ENCODE results near the gene ITIH2. TPM values are rescaled to one million over a fixed set of nuclear protein-coding genes. Genes with fewer than 3 reads are reported as not detected.

The ITIH2 gene
- polyA plus RNA-seq, 3 donors, result not detected

GRCh38 chr10:7665767-7666166 is 37.3 kb upstream of the ITIH2 start:
- Mint-ChIP-seq H3K9me3 (peaks cover 0 to 8% (median 6%) of the 10 kb centered on the region in 7 donors), H3K4me3 (peak overlapping the region in 1 of 2 donors; percentile 80), H3K27me3 (ENCODE audit: low read depth in 3 of 3) (peaks cover 49 to 79% (median 61%) of the 10 kb centered on the region in 3 donors), H3K36me3 (peaks cover 0 to 2% of the 10 kb centered on the region in 2 donors), H3K27ac (no peak overlapping the region), H3K4me1 (peaks cover 11% of the 10 kb centered on the region)
- no peak overlapping the region for H3K27ac ChIP-seq (ENCODE audit: low read depth in 1 of 2, low read length in 2 of 2)
- peaks cover 63 to 81% of the 10 kb centered on the region in 2 donors for H3K27me3 ChIP-seq (ENCODE audit: control insufficient read depth in 2 of 2, insufficient read depth in 2 of 2, low read length in 2 of 2)
- no peak overlapping the region for H3K4me2 ChIP-seq (replicated peaks; ENCODE audit: extremely low read depth, low read length, poor library complexity, severe bottlenecking)
- no peak overlapping the region for H3K4me3 ChIP-seq (replicated peaks in 1 of 3; ENCODE audit: low read depth in 2 of 3, low read length in 3 of 3)
- no peaks in the 10 kb centered on the region for H3K36me3 ChIP-seq (replicated peaks in 1 of 2; ENCODE audit: control insufficient read depth in 1 of 2, insufficient read depth in 2 of 2, low read length in 2 of 2)
- peaks cover 0 to 15% of the 10 kb centered on the region in 2 donors for H3K9me3 ChIP-seq (replicated peaks in 1 of 2; ENCODE audit: control insufficient read depth in 1 of 2, insufficient read depth in 1 of 2, low read length in 2 of 2)
- no peaks in the 10 kb centered on the region for H4K20me1 ChIP-seq (ENCODE audit: insufficient read depth, low read length)
- H3K9ac ChIP-seq (ENCODE audit: insufficient read depth, low read length, poor library complexity, severe bottlenecking), result no peak overlapping the region
- no peaks in the 10 kb centered on the region for H3K79me2 ChIP-seq (ENCODE audit: insufficient read depth, low read length)
- WGBS (ENCODE audit: insufficient coverage), result 60% methylated on average over 1 of the region's 6 CpGs
- TF ChIP-seq, protein P1, sequence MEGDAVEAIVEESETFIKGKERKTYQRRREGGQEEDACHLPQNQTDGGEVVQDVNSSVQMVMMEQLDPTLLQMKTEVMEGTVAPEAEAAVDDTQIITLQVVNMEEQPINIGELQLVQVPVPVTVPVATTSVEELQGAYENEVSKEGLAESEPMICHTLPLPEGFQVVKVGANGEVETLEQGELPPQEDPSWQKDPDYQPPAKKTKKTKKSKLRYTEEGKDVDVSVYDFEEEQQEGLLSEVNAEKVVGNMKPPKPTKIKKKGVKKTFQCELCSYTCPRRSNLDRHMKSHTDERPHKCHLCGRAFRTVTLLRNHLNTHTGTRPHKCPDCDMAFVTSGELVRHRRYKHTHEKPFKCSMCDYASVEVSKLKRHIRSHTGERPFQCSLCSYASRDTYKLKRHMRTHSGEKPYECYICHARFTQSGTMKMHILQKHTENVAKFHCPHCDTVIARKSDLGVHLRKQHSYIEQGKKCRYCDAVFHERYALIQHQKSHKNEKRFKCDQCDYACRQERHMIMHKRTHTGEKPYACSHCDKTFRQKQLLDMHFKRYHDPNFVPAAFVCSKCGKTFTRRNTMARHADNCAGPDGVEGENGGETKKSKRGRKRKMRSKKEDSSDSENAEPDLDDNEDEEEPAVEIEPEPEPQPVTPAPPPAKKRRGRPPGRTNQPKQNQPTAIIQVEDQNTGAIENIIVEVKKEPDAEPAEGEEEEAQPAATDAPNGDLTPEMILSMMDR (IDR thresholded peaks at IDR 0.05), result no peak
- intact Hi-C loops (cut with micrococcal nuclease), result no loop called here
- DNase-seq, result no peak
- H3K4me1 ChIP-seq (ENCODE audit: control insufficient read depth in 1 of 2, insufficient read depth in 2 of 2, low read length in 2 of 2), result peaks cover 4% of the 10 kb centered on the region in 2 donors
- H2AFZ ChIP-seq (ENCODE audit: insufficient read depth, low read depth, low read length, poor library complexity, severe bottlenecking), result no peak overlapping the region

DNA sequence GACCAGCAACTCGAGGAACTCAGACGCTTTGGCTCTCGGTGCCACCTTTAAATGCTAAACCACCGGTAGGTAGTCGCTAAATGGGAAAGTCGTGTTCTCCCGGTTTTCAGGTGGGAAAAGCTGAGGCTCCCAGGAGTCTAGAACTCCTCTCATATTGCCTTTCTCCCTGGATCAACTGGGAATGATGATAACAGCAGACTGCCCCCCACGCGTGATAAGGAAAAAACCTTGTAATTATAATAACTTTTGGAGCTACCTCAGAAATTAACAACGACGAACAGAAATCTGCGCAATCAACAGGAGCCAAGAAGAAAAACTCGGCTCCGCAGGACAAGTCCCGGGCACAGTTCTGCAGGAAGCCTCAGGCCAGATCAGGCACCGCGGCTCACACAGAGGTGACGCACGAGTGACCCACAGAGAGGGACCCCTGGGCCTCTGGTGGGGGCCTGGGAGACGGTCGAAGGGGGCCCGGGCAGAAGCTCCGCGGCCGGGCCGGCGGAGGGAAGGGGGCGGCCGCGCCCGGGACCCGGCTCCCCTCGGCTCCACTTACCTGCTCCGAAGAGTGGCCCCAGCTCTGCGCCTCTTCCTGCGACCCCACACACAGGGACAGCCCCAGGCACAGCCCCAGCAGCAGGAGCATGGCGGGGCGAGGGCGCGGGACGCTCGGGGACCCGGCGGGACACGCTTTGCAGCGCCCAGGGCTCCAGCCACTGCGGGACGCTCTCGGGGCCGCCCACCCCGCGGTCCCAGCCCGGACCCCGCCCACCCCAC is 36.7 kb upstream of the ITIH2 start, which contains the start of gene ITIH5:
ITIH5 (minus strand) TSS at position 714 of the 771 bp plus-strand sequence; CDS start at position 640, 74 bp downstream.
- peaks cover 11% of the 10 kb centered on the region for H3K4me1 Mint-ChIP-seq
- peak within 1 kb of the TSS; percentile 62 to 80 for H3K4me3 Mint-ChIP-seq
- Histone ChIP-seq H3K36me3 (replicated peaks in 1 of 2; ENCODE audit: control insufficient read depth in 1 of 2, insufficient read depth in 2 of 2, low read length in 2 of 2) (no peaks in the 10 kb centered on the region), H3K4me2 (replicated peaks; ENCODE audit: extremely low read depth, low read length, poor library complexity, severe bottlenecking) (peak within 1 kb of the TSS; percentile 54), H3K27me3 (ENCODE audit: control insufficient read depth in 2 of 2, insufficient read depth in 2 of 2, low read length in 2 of 2) (peaks cover 60 to 82% of the 10 kb centered on the region in 2 donors), H3K27ac (ENCODE audit: low read depth in 1 of 2, low read length in 2 of 2) (no peak within 1 kb of the TSS), H2AFZ (ENCODE audit: insufficient read depth, low read depth, low read length, poor library complexity, severe bottlenecking) (peak within 1 kb of the TSS; percentile 6), H3K4me3 (replicated peaks in 1 of 3; ENCODE audit: low read depth in 2 of 3, low read length in 3 of 3) (peak within 1 kb of the TSS in 1 of 3 experiments; percentile 28), H3K9me3 (replicated peaks in 1 of 2; ENCODE audit: control insufficient read depth in 1 of 2, insufficient read depth in 1 of 2, low read length in 2 of 2) (peaks cover 0 to 15% of the 10 kb centered on the region in 2 donors), H3K4me1 (ENCODE audit: control insufficient read depth in 1 of 2, insufficient read depth in 2 of 2, low read length in 2 of 2) (peaks cover 4% of the 10 kb centered on the region in 2 donors), H3K79me2 (ENCODE audit: insufficient read depth, low read length) (no peaks in the 10 kb centered on the region), H3K9ac (ENCODE audit: insufficient read depth, low read length, poor library complexity, severe bottlenecking) (no peak within 1 kb of the TSS), H4K20me1 (ENCODE audit: insufficient read depth, low read length) (no peaks in the 10 kb centered on the region)
- no peak for DNase-seq
- peaks cover 0 to 2% of the 10 kb centered on the region in 2 donors for H3K36me3 Mint-ChIP-seq
- peaks cover 49 to 84% (median 60%) of the 10 kb centered on the region in 3 donors for H3K27me3 Mint-ChIP-seq (ENCODE audit: low read depth in 3 of 3)
- H3K27ac Mint-ChIP-seq, result no peak within 1 kb of the TSS
- intact Hi-C loops (cut with micrococcal nuclease), result no loop called here
- WGBS (ENCODE audit: insufficient coverage), result 2% methylated on average over 44 of the region's 54 CpGs
- TF ChIP-seq, protein P1 (IDR thresholded peaks at IDR 0.05), result no peak
- H3K9me3 Mint-ChIP-seq, result peaks cover 0 to 9% (median 6%) of the 10 kb centered on the region in 7 donors

Data from CD14-positive monocyte (primary cell).